ENCODE data around the gene RPP40. TPM values are rescaled to one million over a fixed set of nuclear protein-coding genes. Genes with fewer than 3 reads are reported as not detected.
"Not testable (repeated sequence)": the region's sequence is repeated elsewhere in the genome, so short reads cannot be mapped to it uniquely, and the experiment has no call there.

RPP40 gene
- total RNA-seq, 1 donor from 2014 or later = 4.2 TPM

DNA sequence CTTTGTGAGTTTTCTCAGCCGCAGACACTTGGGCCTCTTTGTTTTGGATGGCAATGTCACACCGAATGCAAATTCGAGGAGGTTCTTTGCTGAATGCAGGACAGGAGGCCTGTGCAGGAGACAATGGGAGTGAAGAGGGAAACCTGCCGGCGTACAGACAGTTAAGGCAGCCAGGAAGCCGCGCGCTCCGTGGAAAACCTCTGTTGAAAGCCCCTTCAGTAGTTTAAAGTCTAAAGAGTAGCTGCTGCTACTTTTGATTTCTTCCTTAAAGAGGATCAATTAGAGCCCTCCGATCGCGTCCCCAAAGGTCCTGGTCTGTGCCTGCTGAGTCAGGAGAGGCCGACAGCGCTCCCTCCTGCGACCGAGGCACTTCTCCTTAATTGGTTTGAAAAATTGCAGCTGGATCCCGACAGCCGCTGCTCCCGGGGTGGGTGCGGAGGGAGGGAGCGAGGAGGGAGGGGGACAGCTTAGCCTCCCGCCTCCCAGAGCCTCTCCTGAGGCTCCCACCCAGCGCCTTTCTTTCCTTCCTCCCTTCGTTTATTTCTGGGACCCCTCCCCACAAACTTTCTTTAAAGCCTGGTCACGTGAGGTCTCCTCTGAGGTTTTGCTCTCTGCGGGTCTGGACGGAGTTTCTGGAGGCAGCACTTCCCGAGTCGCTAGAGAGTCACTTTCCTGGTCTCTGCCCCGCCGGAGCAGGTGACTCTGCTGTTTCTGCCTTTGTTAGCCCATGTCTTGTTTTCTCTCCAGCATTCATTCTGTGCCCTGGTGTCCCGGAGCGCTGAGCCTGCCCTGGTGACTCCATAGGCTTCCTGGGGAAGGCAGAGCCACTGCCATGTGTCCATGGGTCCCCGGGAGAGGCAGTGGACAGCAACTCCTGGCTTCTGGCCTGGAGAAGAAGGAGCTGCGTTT, 22.3 kb upstream of the RPP40 start:
- DNase-seq (ENCODE audit: low spot score) (peak; percentile 73), ATAC-seq (peak; percentile 86)
- intact Hi-C loops (cut with DNase I) = no loop called here

GRCh38 chr6:5023923-5024322, 20.1 kb upstream of the RPP40 start:
- no peak for ATAC-seq
- DNase-seq (ENCODE audit: low spot score) = no peak
- intact Hi-C loops (cut with DNase I) = no loop called here

DNA sequence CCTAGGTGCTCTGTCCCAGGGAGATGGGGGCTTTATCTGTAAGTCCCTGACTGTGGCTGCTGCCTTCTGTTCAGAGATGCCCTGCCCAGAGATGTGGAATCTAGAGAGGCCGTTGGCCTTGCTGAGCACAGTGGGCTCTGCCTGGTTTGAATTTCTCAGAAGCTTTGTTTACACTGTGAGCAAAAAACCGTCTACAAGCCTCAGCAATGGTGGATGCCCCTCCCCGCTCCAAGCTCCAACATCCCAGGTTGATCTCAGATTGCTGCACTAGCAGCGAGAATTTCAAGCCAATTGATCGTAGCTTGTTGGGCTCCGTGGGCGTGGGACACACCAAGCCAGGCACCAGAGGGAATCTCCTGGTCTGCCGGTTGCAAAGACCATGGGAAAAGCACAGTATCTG, 16.3 kb upstream of the RPP40 start:
- intact Hi-C loops (cut with DNase I) = no loop called here
- no peak for DNase-seq (ENCODE audit: low spot score)
- ATAC-seq = no peak

DNA sequence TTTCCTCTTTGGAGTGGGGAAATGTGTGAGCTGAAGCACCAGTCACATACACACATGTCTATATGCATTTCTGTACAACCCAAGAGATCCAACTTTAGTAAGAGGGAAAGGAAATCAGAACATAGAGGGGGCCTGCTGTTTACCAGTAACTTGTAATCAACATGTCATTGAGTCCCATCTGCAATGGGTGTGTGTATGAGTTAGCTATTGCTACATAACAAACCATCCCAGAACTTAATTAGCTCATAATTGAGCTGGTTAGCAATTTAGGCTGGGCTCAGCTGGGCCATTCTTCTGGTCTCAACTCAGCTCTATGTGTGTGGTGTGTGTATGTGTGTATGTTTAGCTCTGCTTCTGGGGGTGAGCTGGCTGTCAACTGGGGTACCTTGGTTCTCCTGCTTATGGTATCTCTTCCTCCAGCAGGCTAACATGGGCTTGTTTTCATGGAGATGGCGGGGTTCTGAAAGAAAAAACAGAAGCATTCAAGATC, 10.3 kb upstream of the RPP40 start:
- no peak for DNase-seq (ENCODE audit: low spot score)
- ATAC-seq = no peak

DNA sequence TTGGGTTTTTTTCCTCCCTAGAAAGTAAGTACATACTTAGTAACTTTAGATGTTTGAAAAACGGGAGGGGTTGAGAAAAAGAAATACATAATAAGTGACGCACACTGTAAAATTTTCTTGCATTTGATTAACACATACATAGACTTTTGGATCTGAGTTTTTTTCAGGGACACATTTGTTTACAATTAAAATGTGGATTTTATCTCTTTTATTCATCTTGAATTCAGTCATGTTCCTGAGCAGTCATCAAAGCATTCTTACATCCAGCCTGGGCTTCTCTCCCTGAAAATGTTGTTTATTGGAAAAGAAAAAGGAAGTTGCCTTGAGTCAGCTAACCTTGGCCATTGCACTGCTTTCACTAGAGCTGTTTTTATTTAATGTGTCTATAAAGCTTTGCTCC, 8.7 kb upstream of the RPP40 start:
- intact Hi-C loops (cut with DNase I) = no loop called here
- DNase-seq (ENCODE audit: low spot score) (no peak), ATAC-seq (no peak)

More for the DNA sequence above, 10.3 kb upstream of the RPP40 start:
- intact Hi-C loops (cut with DNase I) = no loop called here

DNA sequence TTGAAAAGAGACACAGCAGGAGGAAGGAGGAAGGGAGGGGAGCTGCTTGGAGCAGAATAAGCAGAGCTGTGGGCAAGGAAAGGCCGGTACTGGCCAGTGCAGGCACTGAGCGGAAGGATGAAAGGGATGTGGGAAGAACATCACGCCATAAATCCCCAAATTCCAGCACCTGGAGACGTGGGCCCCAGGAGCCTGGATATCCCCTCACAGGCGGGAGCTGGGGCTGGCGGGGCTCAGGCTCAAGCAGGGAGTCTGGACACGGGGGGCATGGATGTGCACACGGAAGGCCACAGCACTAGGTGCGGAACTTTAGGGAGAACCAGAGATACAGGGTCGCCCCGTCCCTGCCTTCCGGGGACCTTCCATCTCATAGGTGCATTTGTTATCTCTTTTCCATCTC, 7.5 kb upstream of the RPP40 start:
- no peak for ATAC-seq
- no peak for DNase-seq (ENCODE audit: low spot score)
- intact Hi-C loops (cut with DNase I) = no loop called here

DNA sequence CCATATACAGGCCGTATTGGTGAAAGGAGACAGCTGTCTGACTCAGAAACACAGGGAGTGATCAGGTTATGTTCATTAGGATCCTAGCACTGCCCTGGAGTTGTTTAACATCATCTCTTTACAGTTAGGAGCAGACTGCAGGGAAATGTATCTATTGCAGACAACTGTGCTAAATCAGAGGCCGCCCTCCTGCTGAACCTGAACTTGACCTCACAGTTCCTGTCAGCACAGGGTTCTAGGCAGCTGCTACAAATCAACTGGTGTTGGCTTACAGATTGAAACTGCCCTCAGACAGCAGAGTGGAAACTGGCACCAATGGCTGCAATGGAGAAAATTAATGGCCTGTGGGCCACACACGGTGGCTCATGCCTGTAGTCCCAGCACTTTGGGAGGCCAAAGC, 3.7 kb upstream of the RPP40 start:
- DNase-seq (ENCODE audit: low spot score) (no peak), ATAC-seq (no peak)
- intact Hi-C loops (cut with DNase I) = no loop called here

- ATAC-seq (no peak), DNase-seq (ENCODE audit: low spot score) (no peak)
- intact Hi-C loops (cut with DNase I) = no loop called here
These were observed 2.4 kb upstream of the RPP40 start for GRCh38 chr6:5006222-5006621.

DNA sequence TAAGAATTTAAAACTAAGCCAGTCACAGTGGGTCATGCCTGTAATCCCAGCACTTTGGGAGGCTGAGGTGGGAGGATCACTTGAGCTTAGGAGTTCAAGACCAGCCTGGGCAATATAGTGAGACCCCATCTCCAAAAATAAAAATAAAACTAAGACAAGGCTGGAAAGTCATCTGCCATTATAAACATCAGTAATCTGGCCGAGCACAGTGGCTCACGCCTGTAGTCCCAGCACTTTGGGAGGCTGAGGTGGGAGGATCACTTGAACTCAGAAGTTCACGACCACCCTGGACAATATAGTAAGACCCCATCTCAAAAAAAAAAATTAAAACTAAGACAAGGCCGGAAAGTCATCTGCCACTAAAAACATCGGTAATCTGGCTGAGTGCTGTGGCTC, 1.2 kb upstream of the RPP40 start:
- DNase-seq (ENCODE audit: low spot score); intact Hi-C loops (cut with DNase I); ATAC-seq: not testable (repeated sequence)

DNA sequence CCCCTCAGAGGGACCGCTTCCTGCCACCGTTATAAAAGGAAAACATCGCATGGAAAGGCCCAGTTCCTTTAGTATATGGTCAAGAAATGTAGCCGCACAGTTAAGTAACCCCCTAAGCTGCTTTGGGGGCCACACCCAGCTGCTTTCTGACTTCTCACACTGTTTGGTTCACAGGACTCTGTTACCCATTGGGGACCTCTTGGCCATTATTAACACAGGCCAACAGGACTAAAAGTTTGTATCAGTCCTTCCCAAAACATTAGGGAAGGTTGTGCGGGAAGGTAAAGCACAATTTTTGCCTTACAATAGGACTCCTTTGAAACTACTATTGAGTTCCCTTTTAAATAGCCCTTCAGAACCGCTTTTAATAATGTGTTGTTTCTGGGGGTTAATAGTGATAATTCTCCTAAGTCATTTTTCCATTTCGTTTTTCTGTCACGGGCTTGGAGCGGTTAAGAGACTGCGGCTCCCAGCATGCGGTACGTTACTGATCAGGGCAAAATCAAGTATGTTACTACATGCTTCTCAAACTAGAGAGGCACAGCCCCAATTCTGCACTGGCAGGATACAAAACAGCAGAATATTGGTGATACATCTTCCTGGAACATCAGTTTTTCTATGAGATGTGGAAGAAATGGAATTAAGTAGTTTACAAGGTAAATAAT, 668 bp upstream of the RPP40 start:
- ATAC-seq (peak; percentile 5), DNase-seq (ENCODE audit: low spot score) (no peak)
- intact Hi-C loops (cut with DNase I) = no loop called here

DNA sequence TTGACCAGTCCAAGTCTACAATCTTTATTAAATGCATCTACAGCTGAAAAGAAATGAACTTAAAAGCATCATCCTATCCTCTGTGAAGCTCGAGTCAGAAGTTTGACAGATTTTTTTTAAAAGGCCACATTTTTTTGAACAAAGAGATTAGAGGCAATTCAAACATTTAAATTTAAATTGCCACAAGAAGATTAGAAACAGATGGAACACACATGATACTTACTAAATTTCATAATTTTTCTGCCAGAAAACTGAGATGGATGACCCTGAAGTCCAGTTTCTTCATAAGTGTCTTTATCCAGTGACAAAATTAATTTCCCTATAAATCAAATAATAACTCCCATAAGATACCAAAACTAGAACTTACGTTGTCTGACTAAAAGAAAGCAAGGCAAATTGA, 4.3 kb downstream of the RPP40 start:
- ATAC-seq = no peak
- intact Hi-C loops (cut with DNase I) = no loop called here

GRCh38 chr6:4997862-4998261, 6.0 kb downstream of the RPP40 start:
- ATAC-seq (no peak), DNase-seq (ENCODE audit: low spot score) (no peak)
- intact Hi-C loops (cut with DNase I) = no loop called here

More for the DNA sequence above, 4.3 kb downstream of the RPP40 start:
- DNase-seq (ENCODE audit: low spot score) = no peak

GRCh38 chr6:4994741-4995140, 9.1 kb downstream of the RPP40 start:
- DNase-seq (ENCODE audit: low spot score) (no peak), ATAC-seq (no peak)
- intact Hi-C loops (cut with DNase I) = no loop called here

DNA sequence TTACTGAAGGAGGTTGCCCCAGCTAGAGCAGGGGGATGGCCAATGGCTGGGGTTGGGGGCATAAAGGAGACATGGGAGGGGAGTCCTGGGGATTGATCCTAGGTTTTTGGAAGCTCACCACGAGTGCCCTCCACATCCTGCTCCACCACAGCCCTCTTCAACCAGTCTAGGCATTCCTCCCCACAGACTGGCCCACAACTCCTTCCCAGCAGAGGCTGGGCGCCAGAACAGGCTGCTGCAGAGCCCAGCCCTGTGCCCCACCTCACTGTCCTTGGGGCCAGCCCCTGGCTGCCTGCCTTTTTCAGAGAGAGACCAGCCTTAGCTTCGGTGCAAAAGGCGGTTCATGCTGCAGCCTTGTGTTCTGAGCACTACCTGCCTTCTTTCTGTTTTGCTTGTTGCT, 16.4 kb downstream of the RPP40 start:
- intact Hi-C loops (cut with DNase I) = no loop called here
- no peak for ATAC-seq

GRCh38 chr6:4986999-4987398, 16.8 kb downstream of the RPP40 start:
- intact Hi-C loops (cut with DNase I) = no loop called here
- ATAC-seq (no peak), DNase-seq (ENCODE audit: low spot score) (no peak)

More for the DNA sequence above, 16.4 kb downstream of the RPP40 start:
- DNase-seq (ENCODE audit: low spot score) = no peak

DNA sequence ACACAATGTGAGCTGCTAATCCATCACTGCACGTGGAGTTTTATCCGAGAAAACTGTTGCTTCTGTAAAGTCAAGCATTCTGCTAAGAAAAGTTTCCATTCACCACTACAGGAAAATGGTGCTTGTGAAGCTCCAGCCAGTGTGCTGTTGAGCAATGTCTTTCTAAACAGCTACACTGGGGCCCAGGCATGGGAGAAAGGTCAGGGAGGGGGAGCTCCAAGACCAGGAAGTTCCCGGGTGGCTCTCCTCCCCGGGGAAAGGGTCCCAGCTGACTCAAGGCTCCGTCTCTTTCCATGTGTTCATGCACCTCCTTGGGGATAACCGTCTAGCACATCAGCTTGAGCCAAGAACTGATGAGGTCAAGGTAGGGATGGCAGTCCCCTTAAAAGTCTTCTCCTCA, 20.5 kb downstream of the RPP40 start:
- intact Hi-C loops (cut with DNase I) = no loop called here
- no peak for DNase-seq (ENCODE audit: low spot score)
- ATAC-seq = no peak

GRCh38 chr6:4981761-4982160, 22.1 kb downstream of the RPP40 start:
- ATAC-seq = no peak
- intact Hi-C loops (cut with DNase I) = no loop called here
- DNase-seq (ENCODE audit: low spot score) = no peak

DNA sequence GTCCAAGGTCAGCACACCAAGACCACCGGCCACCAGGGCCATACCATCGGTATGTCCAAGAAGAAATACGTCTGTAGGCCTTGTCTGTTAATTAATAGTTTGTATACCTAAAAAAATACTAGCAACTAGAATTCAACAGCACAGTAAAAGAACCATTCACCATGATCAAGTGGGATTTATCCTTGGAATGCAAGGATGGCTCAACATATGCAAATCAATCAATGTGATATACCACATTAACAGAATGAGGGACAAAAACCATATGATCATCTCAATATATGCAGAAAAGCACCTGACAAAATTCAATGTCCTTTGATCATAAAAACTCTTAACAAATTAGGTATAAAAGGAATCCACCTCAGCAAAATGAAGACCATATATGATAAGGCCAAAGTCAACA, 24.4 kb downstream of the RPP40 start:
- intact Hi-C loops (cut with DNase I) = no loop called here

GRCh38 chr6:4977468-4977867, 26.4 kb downstream of the RPP40 start:
- ATAC-seq (no peak), DNase-seq (ENCODE audit: low spot score) (no peak)
- intact Hi-C loops (cut with DNase I) = no loop called here

More for the DNA sequence above, 24.4 kb downstream of the RPP40 start:
- DNase-seq (ENCODE audit: low spot score) = no peak
- ATAC-seq = no peak

DNA sequence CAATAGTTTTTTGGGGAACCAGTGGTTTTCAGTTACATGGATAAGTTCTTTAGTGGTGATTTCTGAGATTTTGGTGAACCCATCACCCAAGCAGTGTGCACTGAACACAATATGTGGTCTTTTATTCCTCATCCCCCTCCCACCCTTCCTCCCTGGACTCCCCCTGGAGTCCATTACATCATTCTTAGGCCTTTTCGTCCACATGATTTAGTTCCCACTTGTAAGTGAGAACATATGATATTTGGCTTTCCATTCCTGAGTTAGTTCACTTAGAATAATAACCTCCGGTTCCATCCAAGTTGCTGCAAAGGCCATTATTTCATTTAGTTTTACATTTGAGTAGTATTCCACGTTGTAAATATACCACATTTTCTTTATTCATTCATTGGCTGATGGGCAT, 28.3 kb downstream of the RPP40 start:
- intact Hi-C loops (cut with DNase I) = no loop called here
- DNase-seq (ENCODE audit: low spot score) (no peak), ATAC-seq (no peak)
